ENCODE data around the gene ARHGAP11A.

The ARHGAP11A gene

DNA sequence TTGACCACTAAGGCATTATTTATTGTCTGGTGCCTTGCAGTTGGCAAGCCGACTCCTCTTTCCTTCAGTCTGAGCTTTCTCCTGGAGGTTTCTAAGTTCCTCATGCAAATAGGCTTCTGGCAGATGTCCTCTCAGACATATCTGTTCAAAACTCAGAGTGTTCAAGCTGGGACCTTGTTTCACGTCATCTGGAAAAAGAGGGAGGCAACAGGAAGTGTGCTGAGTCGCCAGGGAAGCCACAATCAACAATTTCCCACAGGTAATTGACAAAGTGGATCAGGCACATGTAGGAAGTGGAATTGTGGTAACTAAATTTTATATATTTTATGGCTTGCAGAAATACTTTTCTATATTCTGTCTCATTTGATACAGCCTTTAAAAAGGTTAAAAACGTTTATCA lies 40.8 kb downstream of the ARHGAP11A start:
- DNase-seq (ENCODE audit: low read depth in 2 of 2) = no peak

DNA sequence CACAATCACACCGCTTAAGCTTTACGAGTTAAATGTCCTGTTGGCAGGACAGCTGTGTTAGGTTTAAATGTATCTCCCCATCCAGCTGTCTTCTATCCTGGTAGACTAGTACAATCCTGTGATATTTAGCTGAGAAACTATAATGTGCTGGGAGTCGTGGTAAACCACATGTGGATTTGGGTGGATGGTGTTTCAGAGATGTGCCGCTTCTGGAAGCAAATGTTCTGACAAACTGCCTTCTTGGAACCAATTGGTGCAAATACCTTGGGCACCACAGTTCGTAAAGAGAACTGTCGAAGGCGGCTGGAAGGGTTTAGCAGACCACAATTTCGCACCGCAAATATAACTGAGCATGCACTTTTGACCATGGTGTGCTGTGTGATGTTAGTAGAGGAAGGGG lies 41.2 kb downstream of the ARHGAP11A start:
- DNase-seq (ENCODE audit: low read depth in 2 of 2) = no peak

DNA sequence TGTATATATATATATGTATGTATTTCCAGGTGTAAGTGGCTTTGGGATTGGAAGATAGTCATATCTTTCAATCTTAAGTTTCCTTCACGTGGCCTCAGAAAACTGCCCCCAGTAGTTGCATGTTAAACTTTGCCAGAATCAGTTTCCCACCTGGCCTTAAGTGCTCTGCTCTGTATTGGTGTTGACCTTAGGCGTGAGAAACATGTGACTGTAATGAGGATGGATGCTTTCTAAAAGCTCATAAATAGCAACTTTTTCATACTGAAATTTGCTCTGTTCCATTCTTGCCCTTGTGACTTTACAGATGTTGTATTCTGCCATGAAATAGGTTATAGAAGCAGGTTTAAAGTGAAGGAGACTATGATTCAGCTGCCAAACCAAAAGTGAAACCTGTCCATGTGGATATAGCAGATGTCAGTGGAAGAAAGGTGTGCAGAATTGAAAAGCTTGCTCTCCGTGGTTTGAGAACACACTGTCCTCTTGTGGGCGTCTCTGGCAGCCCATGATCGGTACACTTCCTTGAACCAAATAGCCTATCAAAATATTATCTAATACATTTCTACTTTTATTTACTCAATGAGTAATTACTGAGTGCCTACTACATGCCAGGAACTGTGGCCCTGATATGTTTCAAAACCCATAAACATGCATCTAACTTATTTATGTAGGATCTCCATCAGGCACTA lies 42.0 kb downstream of the ARHGAP11A start:
- no peak for DNase-seq (ENCODE audit: low read depth in 2 of 2)

DNA sequence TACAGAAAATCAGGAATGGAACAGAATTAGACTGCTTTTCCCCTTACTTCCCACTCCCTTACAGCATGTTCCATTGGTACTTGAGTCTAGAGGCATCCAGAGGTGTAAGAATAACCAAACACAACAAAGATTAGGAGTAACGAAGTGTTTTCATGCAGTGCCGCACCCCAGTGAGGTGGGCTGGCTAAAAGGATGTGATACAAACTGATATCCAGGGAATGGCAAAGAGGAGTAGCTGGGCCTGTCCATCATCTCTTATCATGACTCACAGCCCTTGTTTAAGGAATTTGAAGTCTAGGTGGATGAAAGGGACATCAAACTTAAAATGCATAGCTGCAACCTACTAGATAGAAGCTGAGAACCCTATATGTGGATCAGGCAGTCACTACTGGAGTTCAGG lies 42.6 kb downstream of the ARHGAP11A start:
- DNase-seq (ENCODE audit: low read depth in 2 of 2) = no peak

DNA sequence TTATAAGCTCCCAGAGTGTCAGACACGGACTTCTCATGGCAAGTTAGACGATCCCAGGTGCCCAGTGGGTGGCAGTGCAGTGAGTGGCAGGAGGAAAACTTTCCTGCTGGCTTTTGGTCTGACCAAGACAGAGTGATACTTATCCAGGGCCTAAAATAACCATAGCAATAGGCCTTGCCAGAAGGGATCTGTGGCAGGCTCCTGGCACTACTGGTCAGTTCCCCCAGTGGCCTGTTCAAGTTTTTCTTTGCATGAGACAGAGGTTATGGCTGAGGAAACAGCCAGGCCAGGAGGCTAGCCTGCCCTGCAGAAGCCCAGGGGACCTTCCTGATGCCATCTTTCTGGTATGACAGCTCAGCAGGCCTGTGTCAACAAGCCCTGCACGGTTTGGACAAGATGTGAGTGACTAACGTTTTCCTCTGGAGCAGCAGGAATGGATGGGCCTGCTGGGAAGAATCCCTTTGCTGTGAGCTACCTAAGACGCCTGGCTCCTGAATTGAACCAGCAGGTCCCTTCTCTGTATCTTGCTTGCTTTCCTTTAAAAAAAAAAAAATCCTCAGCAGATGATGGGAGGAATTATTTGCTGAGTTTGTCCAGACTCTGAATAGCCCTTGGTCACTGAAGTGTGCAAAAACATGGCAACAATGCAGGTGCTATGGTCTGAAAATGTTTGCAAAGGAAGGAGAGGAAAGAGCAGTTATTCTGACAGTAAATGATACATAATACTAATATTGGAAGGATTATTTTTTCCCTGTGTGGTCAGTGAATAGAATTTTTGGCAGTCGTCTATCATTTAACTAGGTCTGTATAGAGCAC lies 44.2 kb downstream of the ARHGAP11A start:
- no peak for DNase-seq (ENCODE audit: low read depth in 2 of 2)

DNA sequence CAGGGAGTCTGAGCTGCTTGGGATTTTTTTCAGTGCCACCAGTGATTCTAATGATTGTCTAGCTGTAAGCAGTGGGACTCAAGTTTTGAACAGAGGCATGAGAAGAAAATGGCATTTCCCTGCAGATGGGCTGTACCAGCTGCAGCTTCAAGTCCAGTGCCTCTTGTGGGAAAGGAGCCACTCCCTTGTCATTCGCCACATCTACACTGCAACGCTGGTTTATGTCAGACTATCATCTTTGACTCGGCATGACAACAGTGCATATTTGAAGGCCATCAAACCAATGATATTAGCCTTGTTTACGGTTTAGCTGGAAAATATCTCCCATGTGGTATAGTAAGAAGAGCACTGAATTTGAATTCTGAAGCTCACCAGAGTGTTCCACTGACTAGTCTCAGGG lies 48.4 kb downstream of the ARHGAP11A start:
- DNase-seq (ENCODE audit: low read depth in 2 of 2) = no peak

DNA sequence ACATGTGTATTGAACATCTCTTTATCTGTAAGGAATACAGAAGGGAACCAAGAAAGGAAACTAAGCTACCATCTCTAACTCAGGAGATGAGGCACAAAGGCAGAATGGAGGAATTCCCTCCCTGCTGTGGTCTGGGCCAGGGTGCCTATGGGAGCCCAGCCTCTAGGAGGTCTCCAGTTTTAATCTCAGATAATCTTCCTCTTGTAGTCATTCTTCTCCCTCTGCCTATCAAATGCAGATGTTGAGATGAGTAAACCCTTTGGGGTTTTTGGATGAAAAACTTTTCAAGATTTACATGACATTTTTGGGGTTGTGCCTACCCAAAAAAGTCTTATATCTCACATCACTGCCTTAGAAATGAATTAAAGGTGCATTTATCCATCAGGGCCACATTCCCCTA lies 49.5 kb downstream of the ARHGAP11A start:
- no peak for DNase-seq (ENCODE audit: low read depth in 2 of 2)

DNA sequence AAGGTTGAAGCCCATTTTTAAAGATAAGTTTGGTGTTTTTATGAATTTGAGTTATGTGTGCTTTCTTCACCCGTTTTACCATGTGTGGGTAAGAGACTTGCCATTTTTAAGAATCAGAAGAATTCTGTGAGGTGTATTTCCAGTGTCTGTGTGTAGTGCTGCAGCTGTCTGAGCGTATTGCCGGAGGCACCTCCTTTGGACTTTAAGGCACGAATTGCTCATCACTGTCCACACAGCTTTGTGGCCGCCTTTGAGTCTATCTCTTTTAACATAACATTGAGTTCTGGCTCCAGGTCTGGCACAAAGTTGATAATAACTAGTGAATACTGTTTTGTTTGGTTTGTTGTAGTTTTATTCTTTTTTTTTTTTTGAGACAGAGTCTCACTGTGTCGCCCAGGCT lies 52.0 kb downstream of the ARHGAP11A start:
- DNase-seq (ENCODE audit: low read depth in 2 of 2) = no peak

DNA sequence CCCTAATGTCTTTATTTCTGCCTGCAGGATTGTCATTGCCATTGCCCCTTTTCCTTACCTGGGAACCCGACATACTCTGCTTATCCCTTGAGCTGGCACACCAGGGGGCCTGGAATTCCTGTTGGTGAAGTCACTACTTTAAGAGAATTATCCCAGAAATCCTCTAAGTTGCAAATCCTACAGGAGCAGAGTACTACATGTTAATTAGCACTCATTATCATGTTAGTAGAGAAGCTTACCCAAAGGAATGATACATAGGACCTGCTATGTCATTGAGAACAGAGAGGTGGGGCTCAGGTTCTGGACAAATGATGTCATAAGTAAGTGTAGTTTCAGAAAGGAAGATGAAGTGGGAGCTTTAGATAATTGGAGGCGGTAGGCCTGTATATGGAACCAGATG lies 53.6 kb downstream of the ARHGAP11A start:
- DNase-seq (ENCODE audit: low read depth in 2 of 2) = no peak

DNA sequence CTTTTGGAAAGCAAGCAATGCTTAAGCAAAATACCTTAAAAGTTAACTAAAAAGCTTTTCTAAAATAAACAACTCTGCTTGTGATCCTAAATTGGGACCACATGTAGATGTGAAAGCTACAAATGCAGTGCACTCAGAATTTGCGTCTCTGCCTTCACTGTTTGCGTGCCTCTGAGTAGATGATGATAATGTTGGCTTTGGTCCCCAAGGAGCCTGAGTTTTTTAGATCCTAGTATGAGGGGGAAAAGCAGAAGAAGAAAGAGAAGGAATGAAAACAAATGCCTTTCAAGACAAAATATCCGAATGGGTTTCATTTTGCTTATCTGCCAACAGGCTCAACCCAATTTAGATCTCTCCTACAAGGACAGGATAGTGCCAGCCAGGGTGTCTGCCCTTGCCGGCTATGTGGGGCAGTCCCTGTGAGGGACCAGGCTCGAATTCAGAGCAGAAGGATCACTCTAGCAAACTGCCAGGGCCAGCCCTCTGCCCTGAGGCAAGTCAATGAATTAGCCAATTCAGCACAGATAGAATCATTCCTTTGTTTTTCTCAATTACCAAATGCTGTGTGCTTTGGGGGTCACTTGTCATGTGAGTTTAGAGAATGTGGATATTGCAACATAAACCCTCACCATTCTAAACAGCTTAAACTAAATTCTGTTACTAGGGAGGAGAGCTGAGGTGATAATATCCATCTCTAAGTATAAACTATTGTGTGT lies 54.8 kb downstream of the ARHGAP11A start:
- no peak for DNase-seq (ENCODE audit: low read depth in 2 of 2)

DNA sequence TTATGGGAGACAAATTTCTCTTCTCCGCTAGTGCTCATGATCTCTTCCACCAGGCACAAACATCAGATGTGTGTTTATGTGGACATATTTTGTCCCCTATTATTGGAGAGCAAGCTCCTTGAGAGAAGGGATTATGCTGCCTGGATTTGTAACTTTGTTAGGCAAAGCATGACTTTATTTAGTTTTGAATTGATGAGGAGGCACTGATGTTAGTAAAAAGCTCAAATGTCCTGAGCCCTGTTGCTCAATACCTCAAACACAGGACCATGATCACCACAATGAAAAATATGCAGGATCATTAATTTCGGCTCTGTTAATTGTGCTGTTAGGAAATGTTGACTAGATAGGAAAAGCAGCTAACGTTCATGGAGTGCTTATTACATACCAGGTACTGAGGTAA lies 55.3 kb downstream of the ARHGAP11A start:
- no peak for DNase-seq (ENCODE audit: low read depth in 2 of 2)

DNA sequence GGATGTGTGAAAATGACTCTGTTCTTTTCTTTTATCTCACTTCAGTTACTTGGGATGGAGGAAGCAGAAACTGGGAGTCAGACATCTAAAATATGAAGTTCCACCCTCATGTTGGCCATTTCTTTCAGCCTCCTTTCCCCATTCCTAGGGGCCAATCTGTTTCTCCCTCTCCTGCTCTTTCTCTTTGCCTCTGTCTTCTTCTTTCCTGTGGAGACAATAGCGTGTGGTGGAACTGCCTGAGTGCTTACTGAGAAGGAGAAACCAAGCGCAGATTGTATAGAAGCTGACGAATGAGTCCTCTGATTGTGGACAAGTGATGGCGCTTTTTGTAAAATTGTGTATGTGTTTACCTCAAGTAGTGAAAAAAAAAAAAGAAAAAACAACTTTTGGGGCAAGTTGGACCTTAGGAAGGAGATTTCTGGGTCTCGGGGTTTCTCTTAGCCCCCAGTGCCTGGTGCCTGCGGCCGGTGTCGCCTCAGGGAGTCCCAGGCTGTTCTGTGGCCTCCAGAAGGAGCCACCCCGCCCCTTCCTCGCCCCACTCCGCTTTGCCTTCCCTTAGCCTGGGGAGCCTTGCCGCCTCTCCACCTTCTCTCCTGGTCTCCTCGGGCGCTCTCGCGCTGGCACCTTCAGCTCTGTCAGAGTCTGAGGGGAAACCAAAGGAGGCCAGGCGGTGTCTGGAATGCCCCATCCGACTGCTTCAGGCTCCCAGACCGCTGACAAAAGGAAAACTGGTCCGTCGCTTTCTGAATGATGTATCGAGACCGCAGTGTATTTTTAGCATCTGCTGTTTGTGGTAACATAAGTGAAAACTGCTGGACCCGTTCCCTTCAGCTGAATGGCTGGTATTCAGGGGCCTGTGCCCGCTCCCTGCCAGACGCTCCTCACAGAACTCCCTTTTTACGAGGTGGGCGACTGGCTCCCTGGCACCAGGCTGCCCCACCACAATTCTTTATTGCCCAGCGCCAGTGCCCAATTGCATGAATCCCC lies 56.3 kb downstream of the ARHGAP11A start:
- DNase-seq (ENCODE audit: low read depth in 2 of 2) = no peak

DNA sequence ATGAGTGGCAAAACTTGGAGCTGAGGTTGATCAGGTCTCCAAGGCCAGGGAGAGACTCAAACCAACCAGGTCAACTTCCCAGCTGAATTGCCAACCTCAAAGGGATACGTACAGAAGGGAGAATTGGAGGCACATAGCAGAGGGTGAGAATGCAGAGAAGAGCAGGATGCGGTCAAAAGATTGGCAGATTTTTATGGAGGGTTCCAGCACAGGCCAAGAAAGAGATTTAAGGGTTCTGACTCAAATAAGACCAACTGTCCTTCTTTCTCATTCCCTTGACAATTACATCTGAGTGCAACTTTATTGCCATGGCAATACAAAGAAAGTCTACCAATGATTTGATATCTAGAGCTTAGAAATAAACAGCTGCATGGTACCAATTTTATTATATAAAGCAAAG lies 59.4 kb downstream of the ARHGAP11A start:
- no peak for DNase-seq (ENCODE audit: low read depth in 2 of 2)

DNA sequence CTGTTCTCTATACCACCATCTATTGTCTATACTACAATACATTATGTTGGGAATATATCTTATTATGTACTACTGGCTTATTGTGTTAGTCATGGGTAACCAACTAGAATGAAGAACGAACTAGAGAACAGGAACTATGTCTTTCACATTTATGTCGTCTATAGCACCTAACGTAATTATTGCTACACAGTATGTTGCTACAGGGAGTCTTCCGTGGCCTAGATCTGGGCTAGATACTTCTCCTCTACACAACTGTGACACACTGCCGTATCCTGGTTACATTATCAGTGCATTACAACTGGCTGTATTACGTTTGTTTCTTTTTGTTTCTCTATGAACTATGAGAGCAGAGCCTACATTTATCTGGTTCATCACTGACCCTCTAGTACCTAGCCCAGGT lies 60.2 kb downstream of the ARHGAP11A start:
- no peak for DNase-seq (ENCODE audit: low read depth in 2 of 2)

DNA sequence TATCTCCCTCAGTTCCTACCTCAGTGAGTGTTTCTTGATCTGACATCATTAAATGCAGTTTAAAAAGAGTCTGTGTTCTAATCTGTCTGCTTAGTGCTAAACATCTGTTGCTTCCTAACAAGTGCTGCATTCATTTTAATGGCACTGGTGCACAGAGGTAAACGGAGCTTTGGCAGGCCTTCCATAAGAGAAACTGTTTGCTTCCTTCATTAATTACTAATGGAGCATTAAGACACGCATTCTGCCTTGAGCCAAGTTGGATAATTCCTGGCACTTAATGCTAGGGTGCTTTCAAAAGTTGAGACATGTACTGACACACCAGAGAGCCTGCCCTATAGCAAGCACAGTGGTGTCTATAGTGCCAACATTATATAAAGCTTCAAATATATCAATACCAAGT lies 60.9 kb downstream of the ARHGAP11A start:
- no peak for DNase-seq (ENCODE audit: low read depth in 2 of 2)

DNA sequence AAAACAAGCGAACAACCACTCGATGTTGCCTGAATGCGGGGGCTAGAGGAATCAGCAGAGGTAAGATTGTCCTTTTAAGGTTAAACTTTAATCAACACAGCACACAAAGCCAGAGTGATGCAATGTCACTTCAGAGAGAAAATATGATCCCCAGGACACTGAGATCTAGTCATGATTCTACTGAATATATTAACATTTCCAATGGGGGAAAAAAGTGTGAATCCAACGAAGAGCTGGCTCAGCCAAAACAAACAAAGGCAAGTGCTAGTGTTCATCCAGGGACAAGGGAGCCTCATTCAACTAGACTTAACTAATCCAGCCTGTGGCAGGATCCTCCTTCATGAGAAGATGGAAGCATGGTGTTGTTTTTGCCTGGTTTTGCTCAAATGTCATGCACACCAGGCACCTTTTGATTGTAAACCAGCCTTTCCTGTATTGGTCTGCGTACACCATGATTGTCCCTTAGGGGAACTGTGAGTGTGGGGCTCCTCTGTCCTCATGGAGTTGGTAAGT lies 62.0 kb downstream of the ARHGAP11A start:
- no peak for DNase-seq (ENCODE audit: low read depth in 2 of 2)

DNA sequence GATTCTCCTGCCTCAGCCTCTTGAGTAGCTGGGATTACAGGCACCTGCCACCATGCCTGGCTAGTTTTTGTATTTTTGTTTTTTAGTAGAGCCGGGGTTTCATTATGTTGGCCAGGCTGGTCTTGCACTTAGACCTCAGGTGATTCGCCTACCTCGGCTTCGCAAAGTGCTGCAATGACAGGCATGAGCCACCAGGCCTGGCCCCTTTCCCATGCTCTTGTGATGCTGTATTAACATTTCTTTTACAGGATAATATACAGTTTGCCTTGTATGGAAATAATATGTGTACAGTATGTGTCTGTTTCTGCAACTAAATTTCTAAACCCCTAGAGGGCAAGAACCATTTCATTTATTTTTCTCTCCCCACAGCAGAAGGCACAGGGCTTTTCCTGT lies 64.0 kb downstream of the ARHGAP11A start:
- no peak for DNase-seq (ENCODE audit: low read depth in 2 of 2)

DNA sequence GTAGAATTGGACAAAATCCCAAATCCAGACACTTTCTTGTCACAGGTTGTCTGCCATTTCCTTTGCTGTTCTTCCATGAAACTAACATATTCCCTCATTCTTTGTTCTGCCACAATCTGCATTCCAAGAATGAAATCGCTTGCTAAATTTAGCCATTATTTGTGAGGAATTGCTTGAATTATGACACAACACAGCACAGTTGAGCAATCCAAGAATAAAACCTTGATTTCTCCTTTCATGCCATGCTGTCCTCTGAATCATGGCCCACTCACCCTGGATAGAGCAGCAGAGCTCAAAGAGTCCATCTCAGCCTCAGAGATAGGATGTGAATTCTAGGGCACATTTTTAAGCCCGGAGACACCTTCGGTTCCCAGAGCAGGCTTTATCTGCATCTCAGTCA lies 67.3 kb downstream of the ARHGAP11A start:
- DNase-seq (ENCODE audit: low read depth in 2 of 2) = no peak

DNA sequence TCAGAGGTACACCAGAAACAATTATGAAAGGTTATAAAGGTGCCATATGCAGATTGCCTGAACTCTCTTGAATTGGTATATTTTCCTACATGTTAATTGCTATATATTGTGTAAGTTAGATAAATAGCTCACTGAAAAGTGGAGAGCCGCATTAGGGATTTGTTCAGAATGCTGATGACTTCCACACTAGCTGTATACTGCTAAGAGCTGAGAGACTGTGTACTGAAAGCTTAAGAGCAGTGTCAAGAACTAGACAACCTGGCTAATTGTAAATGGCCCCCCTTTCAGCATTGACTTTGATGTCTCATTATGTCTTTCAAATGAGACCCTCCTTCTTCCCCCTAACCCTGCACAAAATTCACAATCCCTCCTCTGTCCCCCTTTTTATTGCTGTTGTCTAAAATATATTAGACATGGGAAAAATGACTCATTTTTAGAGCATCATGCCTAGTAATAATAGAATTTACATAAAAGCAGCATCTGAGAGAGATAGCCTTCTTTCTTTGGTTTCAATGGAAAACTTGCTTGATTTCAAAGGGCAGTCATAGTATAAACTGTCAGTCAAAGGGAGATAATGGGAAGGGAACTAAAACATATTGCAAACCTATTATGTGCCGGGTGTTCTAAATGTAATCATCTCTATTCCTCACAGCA lies 67.8 kb downstream of the ARHGAP11A start:
- DNase-seq (ENCODE audit: low read depth in 2 of 2) = no peak

DNA sequence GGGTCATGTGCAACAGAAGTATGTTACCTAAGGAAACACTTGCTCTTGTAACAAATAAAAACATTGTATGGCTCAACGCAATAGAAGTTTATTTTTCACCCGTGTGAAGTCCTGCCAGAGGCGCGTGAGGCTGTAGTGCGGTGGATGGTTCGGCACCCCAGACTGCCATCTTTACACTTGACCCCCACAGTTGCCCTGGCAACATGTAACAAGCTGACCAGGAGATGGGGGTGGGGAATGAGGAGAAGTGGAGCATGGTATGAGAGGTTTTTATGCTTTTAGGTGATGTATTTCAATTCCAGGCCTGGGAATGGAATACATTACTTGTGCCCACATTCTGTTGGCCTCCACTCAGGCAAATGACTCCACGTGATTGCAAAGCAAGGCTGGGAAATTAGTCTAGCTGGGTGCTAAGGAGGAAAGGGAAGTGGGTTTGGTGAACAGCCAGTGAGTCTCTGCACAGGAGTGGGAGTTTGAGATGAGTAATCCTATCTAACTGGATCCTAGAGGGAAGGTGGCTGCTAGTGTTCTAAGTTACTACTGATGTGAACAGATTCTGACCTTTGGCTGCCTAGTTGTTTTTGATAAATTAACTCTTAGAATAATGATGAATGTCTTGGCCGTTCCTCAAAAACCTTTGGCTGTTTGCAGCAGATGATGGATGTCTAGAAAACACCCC lies 68.7 kb downstream of the ARHGAP11A start:
- DNase-seq (ENCODE audit: low read depth in 2 of 2) = no peak

Measured in activated CD4-positive, alpha-beta T cell treated with anti-CD3 and anti-CD28 coated beads for 24 hours (primary cell).